HTERT RPE-1 (cell line): Measurements from ENCODE around the gene WDFY1.
"Not testable (repeated sequence)": the region's sequence is repeated elsewhere in the genome, so short reads cannot be mapped to it uniquely, and the experiment has no call there.

Experiments used
- in situ Hi-C: fragments of 300-500 bp; cut with MboI; formaldehyde crosslinking; loops from 4 replicates; pipeline ENCODE4 v1.14.3; 2020; ENCODE audit warnings: low sequenced_read_pairs

Gene WDFY1

DNA sequence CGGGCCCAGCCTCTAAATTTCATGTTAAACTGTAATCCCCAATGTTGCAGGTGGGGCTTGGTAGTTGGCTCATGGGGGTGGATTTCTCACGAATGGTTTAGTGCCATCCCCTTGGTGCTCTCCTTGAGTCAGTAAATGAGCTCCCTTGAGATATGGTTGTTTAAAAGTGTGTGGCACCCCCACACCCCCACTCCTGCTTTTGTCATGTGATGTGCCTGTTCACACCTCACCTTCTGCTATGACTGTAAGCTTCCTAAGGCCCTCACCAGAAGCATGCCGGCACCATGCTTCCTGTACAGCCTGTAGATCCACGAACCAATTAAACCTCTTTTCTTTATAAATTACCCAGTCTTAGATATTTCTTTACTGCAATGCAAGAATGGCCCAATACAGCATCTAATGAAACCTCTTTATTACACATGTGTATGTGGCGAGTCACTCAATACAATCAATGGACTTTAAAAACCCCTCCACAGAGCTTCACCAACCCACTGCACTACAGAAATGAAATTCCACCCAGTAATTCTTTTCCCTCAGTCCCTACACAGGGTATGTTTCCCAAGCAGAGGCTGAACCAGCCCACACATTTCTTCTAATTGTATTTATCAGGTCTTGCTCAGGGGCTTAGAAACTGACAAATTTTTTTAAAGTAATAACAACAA, 47.3 kb downstream of the WDFY1 start:
- in situ Hi-C loops: no loop called here

- in situ Hi-C loops: no loop called here
Observed at GRCh38 chr2:223896833-223897311, 48.3 kb downstream of the WDFY1 start.

DNA sequence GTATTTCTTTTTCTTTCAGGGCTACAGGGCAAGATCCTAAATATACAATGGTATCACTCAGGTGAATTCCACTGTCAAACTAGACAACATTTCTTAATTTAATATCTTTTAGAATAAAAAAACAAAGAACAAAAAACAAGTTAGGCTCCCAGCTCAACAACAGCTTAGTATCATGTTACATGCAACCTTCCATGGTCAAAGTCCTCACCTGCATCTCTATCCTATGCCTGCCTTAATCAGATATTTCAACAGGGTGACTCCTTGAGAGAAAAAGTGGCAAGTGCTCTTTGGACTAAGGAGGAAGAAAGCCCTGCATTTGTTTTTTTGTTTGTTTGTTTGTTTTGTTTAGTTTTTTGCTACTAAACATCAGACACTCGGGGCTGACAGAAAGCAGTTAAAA, 50.2 kb downstream of the WDFY1 start:
- in situ Hi-C loops: no loop called here

DNA sequence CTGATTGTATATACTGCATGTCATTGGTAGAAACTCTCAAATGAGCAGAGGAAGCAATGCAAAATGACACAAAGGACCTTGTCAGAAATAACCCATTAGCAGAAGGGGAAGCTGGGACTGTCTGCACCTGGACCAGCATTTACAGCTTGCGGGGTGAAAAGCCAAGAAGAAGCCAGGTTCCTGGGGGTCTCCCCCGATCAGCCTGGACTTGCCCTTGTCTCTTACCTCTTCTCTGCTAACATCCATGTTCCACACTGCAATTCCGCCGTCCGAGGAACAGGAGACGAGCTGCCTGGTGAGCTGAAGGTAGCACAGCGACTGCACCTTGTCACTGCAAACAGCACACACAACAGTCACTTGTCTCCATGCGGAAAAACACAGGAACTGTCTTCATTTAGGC, 51.1 kb downstream of the WDFY1 start:
- in situ Hi-C loops: no loop called here

GRCh38 chr2:223890721-223891120, 54.4 kb downstream of the WDFY1 start:
- in situ Hi-C loops: no loop called here

GRCh38 chr2:223889229-223889628, 55.9 kb downstream of the WDFY1 start:
- in situ Hi-C loops: no loop called here

DNA sequence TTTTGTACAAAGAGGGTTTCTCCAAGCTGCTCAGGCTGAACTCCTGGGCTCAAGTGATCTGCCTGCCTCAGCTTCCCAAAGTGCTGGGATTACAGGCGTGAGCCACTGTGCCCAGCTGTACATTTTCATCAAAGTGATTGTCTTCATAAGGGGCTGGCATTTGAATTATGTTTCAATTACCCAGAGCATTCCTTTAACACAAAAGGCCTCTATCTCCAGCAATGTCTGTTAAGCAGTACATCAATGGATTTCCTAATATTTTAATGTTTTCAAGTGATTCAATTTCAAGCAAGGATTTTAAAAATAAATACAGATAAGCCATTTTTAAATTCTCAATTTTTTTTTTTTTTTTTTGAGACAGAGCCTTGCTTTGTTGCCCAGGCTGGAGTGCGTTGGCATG, 56.9 kb downstream of the WDFY1 start:
- in situ Hi-C loops: no loop called here

DNA sequence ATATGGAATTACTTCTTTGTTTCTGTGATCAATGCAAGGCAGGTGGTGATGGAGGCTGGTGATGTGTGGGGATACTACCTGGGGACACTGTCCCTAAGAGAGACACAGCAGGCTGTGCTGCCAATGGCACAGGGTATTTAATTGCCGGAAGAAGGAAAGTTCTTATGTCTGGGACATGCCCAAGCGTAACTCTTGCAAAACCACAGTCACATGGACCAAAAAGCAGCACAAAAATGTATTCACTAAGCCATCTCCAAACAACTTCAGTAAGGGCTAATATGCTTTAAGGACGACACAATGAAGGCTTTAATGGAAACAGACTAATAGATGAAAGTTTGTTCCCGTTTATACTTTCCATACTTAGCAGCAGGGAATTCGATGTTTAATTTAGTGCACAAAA, 58.0 kb downstream of the WDFY1 start:
- in situ Hi-C loops: no loop called here

- in situ Hi-C loops: no loop called here
Observed at GRCh38 chr2:223886726-223887125, 58.4 kb downstream of the WDFY1 start.

GRCh38 chr2:223884399-223884798, 60.7 kb downstream of the WDFY1 start:
- in situ Hi-C loops: no loop called here

- in situ Hi-C loops: no loop called here
Observed at GRCh38 chr2:223882715-223883114, 62.4 kb downstream of the WDFY1 start.

DNA sequence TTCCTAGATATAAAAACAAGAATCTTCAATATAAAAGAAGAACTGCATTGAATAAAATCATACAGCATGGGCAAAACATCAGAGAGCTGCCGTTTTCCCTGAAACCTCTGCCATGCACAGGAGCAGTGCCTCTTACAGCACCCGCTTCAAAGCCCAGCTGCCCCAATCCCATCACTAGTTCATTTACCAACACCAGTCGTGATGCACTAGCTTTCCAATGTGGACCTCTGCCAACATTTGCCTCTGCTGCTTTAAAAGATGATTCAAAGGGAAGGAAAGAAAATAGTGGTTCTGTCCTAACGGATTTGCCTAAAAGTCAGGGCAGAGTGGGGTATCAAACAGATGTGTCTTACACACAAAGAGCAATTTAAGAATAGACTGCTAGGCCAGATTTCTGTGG, 64.3 kb downstream of the WDFY1 start:
- in situ Hi-C loops: no loop called here

DNA sequence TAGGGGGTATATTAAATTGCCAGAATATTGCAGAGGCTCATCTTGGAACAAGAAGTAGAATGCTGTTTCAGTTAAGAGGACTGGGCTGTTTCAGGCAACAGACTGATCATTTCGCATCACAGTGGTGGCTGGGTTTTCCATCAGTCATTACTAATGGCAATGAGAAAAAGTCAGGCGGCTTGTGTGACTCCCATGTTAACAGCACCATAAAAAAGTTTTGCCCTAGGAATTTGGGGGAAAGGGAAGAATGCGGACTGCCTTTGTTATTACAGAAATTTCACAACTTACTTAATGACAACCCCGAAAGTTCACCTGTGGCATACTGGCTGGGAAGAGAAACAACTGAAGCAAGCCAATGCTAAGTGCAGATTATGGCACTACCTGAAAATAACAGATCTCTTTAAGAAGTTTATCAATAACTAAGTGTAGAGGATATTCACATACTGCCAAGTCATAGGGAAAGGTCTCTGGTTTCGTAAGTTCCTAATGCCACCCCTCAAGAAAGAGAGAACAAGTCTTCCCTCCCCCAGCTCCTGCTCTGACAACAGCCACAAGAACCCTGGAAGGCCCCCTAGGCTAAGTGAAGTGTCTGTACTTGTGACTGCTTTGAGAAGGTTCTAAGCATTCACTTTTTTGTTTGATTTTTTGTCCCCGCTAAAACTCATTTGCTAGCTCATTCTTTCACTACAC, 67.3 kb downstream of the WDFY1 start:
- in situ Hi-C loops: no loop called here

- in situ Hi-C loops: no loop called here
Observed at GRCh38 chr2:223873672-223874071, 71.5 kb downstream of the WDFY1 start.

DNA sequence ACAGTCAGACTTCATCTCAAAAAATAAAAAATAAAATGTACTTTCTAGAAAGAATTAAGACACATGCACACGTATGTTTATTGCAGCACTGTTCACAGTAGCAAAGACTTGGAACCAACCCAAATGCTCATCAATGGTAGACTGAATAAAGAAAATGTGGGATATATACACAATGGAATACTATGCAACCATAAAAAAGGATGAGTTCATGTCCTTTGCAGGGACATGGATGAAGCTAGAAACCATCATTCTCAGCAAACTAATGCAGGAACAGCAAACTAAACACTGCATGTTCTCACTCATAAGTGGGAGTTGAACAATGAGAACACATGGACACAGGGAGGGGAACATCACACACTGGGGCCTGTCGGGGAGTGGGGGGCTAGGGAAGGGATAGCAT, 72.4 kb downstream of the WDFY1 start:
- in situ Hi-C loops: not testable (repeated sequence)

- in situ Hi-C loops: not testable (repeated sequence)
Observed at GRCh38 chr2:223871661-223872060, 73.5 kb downstream of the WDFY1 start.

DNA sequence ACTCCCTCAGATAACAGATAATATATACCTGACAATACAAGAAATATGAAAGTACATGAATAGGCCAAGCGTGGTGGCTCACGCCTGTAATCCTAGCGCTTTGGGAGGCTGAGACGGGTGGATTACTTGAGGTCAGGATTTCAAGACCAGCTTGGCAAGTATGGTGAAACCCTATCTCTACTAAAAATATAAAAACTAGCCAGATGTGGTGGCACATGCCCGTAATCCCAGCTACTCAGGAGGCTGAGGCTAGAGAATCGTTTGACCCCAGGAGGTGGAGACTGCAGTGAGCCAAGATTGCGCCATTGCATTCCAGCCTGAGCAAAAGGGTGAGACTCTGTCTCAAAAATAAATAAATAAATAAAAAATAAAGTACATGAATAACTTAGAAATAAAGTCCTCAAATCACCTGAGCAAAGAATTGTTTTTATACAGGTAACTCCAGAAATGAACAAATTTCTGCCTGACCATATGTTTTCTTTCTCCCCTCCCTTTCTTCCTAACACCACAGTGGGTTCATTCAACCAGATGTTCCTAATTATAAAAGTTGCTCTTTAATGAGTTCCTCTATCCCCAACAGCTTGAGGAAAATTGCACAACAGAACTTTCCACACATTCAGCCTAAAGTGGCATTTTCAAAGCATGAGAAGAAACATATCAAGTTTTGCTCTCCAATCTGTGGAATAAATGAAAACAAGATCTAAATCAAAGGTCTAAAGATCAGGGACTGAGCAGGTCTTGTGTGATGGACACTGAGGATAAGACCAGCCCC, 74.1 kb downstream of the WDFY1 start:
- in situ Hi-C loops: no loop called here

GRCh38 chr2:223868005-223868404, 77.1 kb downstream of the WDFY1 start:
- in situ Hi-C loops: no loop called here

DNA sequence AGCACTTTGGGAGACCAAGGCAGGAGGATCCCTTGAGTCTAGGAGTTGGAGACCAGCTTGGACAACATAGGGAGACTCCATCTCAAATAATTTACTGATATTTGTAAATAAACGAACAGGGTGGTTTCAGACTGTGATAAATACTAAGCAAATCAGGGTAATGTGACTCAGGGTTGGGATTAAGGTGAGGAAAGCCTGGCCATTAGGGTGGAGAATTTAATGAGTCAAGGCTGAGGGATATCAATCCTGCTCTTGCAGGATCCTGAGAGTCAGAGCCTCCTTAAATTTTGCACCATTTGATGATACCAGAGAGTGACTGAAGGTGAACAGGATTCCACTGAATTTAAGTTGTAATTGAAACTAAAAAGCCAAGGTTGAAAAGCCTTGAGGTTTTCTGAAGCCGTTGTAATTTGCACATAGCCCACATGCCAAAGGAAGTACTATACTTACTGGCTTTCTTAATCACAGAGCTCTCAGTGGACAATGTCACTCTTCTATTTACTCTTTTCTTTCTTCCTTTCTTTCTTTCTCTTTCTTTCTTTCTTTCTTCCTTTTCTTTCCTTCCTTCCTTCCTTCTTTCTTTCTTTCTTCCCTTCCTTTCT, 79.1 kb downstream of the WDFY1 start:
- in situ Hi-C loops: no loop called here

DNA sequence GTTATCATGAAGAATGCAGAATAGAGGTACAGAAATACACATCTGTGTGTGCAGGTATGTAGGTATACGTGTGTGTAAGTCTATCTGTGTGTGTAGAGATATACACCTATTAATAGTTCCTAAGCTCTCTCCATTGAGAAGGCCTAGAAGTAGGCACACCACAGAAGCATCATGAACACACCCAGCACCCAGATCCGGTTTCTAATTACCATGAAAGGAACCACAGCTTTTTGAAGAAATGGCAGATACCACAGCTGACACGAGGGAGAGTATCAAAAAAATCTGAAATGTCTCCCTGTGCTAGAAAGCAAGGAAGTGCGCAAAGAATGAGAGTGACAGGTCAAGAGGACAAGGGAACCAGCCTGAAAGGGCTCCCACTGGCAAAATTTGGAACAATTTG, 80.0 kb downstream of the WDFY1 start:
- in situ Hi-C loops: no loop called here

GRCh38 chr2:223863491-223863890, 81.6 kb downstream of the WDFY1 start:
- in situ Hi-C loops: no loop called here
